DND-41 (cell line): Measurements from ENCODE around the gene FAT1.

Source experiments
- EZH2 ChIP-seq: IDR thresholded peaks from 3 replicates; pipeline ENCODE4 v1.6.1; 2012; ENCODE audit warnings: borderline replicate concordance, low read depth, mild to moderate bottlenecking, moderate library complexity, low read length, inconsistent platforms; ENCODE audit not compliant: severe bottlenecking
- TF ChIP-seq, protein P1 (sequence below): IDR thresholded peaks from 2 replicates; pipeline ENCODE4 v1.5.1; 2012; ENCODE audit warnings: borderline replicate concordance, low read length, moderate library complexity, mild to moderate bottlenecking; ENCODE audit not compliant: poor library complexity, severe bottlenecking; ENCODE audit errors: extremely low read depth

- TF ChIP-seq, protein P1, sequence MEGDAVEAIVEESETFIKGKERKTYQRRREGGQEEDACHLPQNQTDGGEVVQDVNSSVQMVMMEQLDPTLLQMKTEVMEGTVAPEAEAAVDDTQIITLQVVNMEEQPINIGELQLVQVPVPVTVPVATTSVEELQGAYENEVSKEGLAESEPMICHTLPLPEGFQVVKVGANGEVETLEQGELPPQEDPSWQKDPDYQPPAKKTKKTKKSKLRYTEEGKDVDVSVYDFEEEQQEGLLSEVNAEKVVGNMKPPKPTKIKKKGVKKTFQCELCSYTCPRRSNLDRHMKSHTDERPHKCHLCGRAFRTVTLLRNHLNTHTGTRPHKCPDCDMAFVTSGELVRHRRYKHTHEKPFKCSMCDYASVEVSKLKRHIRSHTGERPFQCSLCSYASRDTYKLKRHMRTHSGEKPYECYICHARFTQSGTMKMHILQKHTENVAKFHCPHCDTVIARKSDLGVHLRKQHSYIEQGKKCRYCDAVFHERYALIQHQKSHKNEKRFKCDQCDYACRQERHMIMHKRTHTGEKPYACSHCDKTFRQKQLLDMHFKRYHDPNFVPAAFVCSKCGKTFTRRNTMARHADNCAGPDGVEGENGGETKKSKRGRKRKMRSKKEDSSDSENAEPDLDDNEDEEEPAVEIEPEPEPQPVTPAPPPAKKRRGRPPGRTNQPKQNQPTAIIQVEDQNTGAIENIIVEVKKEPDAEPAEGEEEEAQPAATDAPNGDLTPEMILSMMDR = no peak
- no peak for TF ChIP-seq EZH2
These were observed 166.2 kb downstream of the FAT1 start for GRCh38 chr4:186557486-186557885.
